H1 (cell line): ENCODE data around the gene RBBP8. TPM values are rescaled to one million over a fixed set of nuclear protein-coding genes. Genes with fewer than 3 reads are reported as not detected.

Experiments
- CHD7 ChIP-seq: fragments of 300-600 bp; sonication (generic); IDR thresholded peaks from 2 replicates; pipeline ENCODE4 v1.7.1; 2012; ENCODE audit warnings: low read length, moderate library complexity, mild to moderate bottlenecking, inconsistent platforms; ENCODE audit not compliant: insufficient replicate concordance
- GABPA ChIP-seq: IDR thresholded peaks from 2 replicates; pipeline ENCODE4 v1.6.1; 2011; ENCODE audit warnings: mild to moderate bottlenecking, low read length, moderate library complexity, borderline replicate concordance; ENCODE audit not compliant: insufficient read depth
- NANOG ChIP-seq: IDR thresholded peaks from 2 replicates; pipeline ENCODE4 v1.6.1; 2011; ENCODE audit warnings: low read length, low read depth, mild to moderate bottlenecking, inconsistent platforms; ENCODE audit not compliant: insufficient read depth, poor library complexity, severe bottlenecking
- SRF ChIP-seq: IDR thresholded peaks from 2 replicates; pipeline ENCODE4 v1.6.1; 2011; ENCODE audit warnings: mild to moderate bottlenecking, low read depth, low read length, moderate library complexity
- TEAD4 ChIP-seq: IDR thresholded peaks from 2 replicates; pipeline ENCODE4 v1.6.1; 2012; ENCODE audit warnings: low read depth, low read length, inconsistent platforms, mixed read lengths
- polyA plus RNA-seq, 7 experiments: library from polyadenylated mRNA; depleted of rRNA in 3 of 7; stranded (reverse) in 5 of 7; unstranded in 2 of 7; fragments of >200 nt in 5 of 7; fragments of 200-250 nt in 2 of 7; gene quantifications; 1 replicate in 5 of 7; 2 replicates in 1 of 7; 4 replicates in 1 of 7; pipeline versions ENCODE4 v1.2.1 to v1.2.3, GENCODE V29; 2011 to 2013; ENCODE audit warnings: missing spikeins in 2 of 7, mixed read lengths in 2 of 7
- total RNA-seq: library from RNA; stranded (reverse); fragmentation: NEBNext Ultra II Directional; extraction: Animal tissue kit (Norgen Biotek cat#: 25700); gene quantifications from 2 replicates; pipeline ENCODE4 v1.2.1, GENCODE V29; 2021

Gene RBBP8
- total and polyA plus RNA-seq, 2 of the 8 experiments (the other 6 are each of a cell fraction or from before 2014, with no cell fraction given) = 16.1 to 65.8 TPM

DNA sequence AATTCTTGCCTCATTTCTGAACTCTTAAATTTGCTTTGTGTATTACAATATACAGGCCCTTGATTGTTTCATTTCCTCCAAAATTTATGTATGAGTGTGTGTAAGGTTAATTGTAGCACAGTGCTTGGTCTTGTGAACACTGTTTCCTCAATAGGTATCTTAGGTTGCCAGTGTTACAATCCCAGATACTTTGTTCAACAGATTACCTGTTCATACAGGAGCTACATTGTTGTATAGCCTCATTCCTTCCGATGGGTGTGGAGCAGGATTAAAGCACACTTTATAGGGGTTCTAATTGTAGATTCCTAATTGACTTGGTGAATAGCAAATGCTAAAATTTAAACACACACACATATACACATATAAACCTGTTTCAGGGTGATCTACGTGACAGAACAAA lies 10.7 kb downstream of the RBBP8 start (continued):
- no peak for TF ChIP-seq CHD7
- no peak for TF ChIP-seq SRF
- no peak for TF ChIP-seq NANOG
- TF ChIP-seq TEAD4 = no peak
- TF ChIP-seq GABPA = no peak
